AG04449 (cell line): Measurements from ENCODE around the gene CALCOCO1.

Source experiments
- CTCF ChIA-PET: fragments of 350-600 bp; formaldehyde crosslinking; extraction: SDS; loops from one replicate; lab custom pipeline; 2021; ENCODE audit warnings: antibody characterized with exemption; lab: Yijun Ruan, JAX
- POLR2A ChIA-PET: fragments of 400-600, 350-600 bp; formaldehyde crosslinking; extraction: SDS; loops from one replicate; lab custom pipeline; 2020; ENCODE audit warnings: antibody characterized with exemption, inconsistent platforms; lab: Yijun Ruan, JAX
- DNase-seq: peaks from one replicate; pipeline ENCODE4 v3.0.0-alpha.2; 2010; ENCODE audit warnings: low read depth, low spot score
- H3K4me3 ChIP-seq: 2 replicates; pipeline ENCODE4 v1.5.1; 2011; ENCODE audit warnings: low read depth, mild to moderate bottlenecking, control low read depth, low read length
- TF ChIP-seq, protein P1 (sequence below): IDR thresholded peaks from one replicate; pipeline ENCODE4 v1.5.1; 2011; ENCODE audit warnings: mild to moderate bottlenecking, moderate library complexity, low read length, control low read depth, inconsistent platforms; ENCODE audit not compliant: insufficient read depth; ENCODE audit errors: missing control alignments

CALCOCO1 gene

DNA sequence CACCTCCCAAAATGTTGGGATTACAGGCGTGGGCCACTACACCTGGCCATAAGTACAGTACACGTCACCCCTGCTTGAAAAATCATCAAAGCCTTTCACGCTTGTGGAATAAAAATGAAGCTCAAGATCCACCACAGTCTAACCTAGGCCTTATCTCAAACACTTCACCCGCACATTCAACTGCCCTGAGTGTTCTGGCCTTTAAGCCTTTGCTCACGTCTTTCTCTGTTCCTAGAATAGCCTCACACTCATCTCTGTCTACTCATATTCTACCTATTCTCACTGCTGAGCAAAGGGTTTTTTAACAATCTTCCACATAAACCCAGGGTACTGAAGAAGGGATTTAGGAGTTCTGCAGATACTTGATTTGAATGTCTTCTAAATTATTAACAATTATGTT lies 9.9 kb downstream of the CALCOCO1 start:
- POLR2A ChIA-PET, result no interaction called here
- TF ChIP-seq, protein P1, sequence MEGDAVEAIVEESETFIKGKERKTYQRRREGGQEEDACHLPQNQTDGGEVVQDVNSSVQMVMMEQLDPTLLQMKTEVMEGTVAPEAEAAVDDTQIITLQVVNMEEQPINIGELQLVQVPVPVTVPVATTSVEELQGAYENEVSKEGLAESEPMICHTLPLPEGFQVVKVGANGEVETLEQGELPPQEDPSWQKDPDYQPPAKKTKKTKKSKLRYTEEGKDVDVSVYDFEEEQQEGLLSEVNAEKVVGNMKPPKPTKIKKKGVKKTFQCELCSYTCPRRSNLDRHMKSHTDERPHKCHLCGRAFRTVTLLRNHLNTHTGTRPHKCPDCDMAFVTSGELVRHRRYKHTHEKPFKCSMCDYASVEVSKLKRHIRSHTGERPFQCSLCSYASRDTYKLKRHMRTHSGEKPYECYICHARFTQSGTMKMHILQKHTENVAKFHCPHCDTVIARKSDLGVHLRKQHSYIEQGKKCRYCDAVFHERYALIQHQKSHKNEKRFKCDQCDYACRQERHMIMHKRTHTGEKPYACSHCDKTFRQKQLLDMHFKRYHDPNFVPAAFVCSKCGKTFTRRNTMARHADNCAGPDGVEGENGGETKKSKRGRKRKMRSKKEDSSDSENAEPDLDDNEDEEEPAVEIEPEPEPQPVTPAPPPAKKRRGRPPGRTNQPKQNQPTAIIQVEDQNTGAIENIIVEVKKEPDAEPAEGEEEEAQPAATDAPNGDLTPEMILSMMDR, result no peak
- no peak overlapping the region for H3K4me3 ChIP-seq
- no peak for DNase-seq
- CTCF ChIA-PET, result interaction anchor here (1.8 to 7.4 kb wide), 3 partner anchors 15 to 27 kb away, joined by 8 to 145 read pairs (median 20); no protein-coding TSS in a partner anchor

DNA sequence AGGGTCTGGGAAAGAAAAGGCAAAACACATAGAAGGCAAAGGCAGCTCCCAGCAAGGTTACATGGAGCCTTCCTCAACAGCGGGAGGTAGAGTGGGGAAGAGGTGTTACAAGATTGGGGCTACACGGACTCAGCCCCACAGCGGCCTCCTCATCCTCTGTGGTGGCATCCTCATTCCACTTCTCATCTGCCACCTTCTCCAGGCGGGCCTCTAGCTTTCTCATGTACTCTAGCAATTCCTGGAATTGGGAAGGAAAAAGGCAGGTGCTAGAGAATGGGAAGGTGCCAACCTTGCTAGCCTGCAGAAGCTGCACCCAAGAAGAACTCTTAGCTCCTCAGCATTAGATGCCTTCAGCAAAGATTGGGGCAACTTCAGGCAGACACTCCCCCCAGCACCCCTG lies 13.2 kb downstream of the CALCOCO1 start:
- ChIA-PET POLR2A (interaction anchor here (0.7 kb wide), 1 partner anchor 56 kb away, joined by 3 read pairs; no protein-coding TSS in a partner anchor), CTCF (interaction anchor here (1.0 to 7.4 kb wide), 6 partner anchors 8 to 40 kb away, joined by 3 to 145 read pairs (median 5); no protein-coding TSS in a partner anchor)
- TF ChIP-seq, protein P1, result no peak
- DNase-seq, result no peak
- no peak overlapping the region for H3K4me3 ChIP-seq

DNA sequence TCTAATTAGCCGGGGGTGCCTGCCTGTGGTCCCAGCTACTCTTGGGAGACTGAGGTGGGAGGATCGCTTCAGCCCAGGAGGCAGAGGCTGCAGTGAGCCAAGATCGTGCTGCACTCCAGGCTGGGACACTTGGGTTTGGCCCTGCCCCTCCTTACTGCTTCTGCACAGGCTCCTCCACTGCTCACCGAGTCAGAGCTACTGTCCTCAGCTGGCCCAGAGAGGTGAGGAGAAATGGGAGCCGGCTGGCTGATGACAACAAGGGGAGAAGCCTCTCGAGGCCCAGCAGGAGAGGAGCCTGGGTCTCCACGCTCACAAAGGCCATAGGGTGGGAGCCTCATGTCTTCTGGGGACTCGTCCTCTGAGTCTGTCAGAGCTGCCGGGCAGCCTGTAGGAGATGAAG lies 13.7 kb downstream of the CALCOCO1 start:
- ChIA-PET CTCF (interaction anchor here (1.0 to 7.4 kb wide), 6 partner anchors 8 to 40 kb away, joined by 3 to 145 read pairs (median 5); no protein-coding TSS in a partner anchor), POLR2A (interaction anchor here (0.7 kb wide), 1 partner anchor 56 kb away, joined by 3 read pairs; no protein-coding TSS in a partner anchor)
- no peak for DNase-seq
- TF ChIP-seq, protein P1, result no peak
- H3K4me3 ChIP-seq, result no peak overlapping the region

DNA sequence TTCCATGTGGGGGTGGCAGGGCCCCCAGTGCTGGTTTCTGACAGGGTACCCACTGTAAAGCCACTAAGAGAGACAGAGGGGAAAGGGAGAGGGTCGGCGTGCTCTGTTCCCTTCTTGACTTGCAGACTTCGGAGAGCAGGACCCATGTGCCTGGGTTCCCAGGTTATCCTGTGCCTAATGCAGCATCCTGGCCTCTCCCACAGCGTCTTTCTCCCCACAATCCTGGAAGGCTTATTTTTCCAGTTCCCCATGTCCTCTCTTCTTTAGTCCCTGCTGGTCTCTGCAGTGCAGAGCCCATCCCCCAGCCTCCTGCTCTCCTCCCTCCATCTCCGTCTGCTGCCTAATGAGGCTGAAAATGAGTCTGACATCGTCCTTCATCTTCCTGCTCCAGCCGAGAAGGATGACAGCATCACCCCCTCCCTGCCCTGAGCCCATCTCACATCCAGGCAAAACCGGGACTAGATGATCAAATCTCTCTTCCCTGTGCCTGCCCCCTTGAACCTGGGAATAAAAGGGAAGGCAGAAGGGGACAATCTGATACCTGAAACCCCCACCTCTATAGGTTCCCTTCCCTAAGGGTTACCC lies 15.1 kb downstream of the CALCOCO1 start:
- no peak overlapping the region for H3K4me3 ChIP-seq
- TF ChIP-seq, protein P1, result no peak
- POLR2A ChIA-PET, result no interaction called here
- DNase-seq, result no peak
- CTCF ChIA-PET, result no interaction called here

DNA sequence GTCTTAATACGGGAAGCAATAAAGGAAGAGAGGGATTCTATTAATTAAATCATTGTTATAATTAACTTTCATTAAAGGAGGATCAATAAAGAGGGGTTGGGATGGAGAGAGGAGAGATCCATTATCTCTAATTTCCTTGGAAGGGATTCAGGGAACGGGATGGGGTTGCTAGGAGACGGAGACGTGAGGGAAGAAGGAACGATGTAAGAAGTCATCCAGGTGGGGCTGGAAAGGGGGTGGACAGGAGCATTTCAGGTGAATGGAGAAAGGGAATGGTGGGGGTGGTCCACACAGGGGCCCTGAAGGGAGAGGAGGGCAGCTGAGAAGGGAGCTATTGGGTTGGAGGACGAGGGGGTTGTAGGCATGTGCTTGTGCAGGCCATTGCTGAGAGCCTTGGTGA lies 17.2 kb downstream of the CALCOCO1 start:
- no peak for DNase-seq
- CTCF ChIA-PET, result interaction anchor here (1.0 to 10.0 kb wide), 3 partner anchors 8 to 26 kb away, joined by 5 to 941 read pairs (median 28); partner anchors contain the start of gene CALCOCO1
- TF ChIP-seq, protein P1, result no peak
- POLR2A ChIA-PET, result no interaction called here
- no peak overlapping the region for H3K4me3 ChIP-seq

DNA sequence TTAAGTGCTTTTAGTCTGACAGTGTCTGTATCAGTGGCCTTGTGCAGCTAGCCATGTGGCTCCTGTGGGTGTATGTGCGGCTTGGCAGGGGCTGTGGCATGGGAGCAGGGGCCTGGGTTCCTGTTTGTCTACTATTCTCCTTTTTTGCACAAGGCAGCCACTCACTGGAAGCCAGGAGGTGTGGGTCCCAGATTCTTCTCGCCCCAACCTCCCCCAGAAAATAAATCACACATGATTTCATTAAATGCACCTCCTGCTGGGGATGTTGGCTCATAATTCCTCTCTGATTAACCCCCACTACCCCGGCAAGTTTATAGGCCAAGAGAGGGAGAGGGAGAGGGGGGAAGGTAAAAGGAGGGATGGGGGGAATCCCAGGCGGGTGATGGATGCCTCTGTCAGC lies 17.6 kb downstream of the CALCOCO1 start:
- POLR2A ChIA-PET, result no interaction called here
- CTCF ChIA-PET, result interaction anchor here (1.0 to 10.0 kb wide), 3 partner anchors 8 to 26 kb away, joined by 5 to 941 read pairs (median 28); partner anchors contain the start of gene CALCOCO1
- H3K4me3 ChIP-seq, result no peak overlapping the region
- no peak for DNase-seq
- TF ChIP-seq, protein P1, result no peak
